HepG2 (cell line): Measurements from ENCODE around the gene RILP. TPM values are rescaled to one million over a fixed set of nuclear protein-coding genes. Genes with fewer than 3 reads are reported as not detected.

Experiments used
- DPF2 ChIP-seq: sonication (generic); formaldehyde crosslinking; IDR thresholded peaks from 2 replicates; pipeline ENCODE4 v1.4.0; 2020; ENCODE audit warnings: mild to moderate bottlenecking, low read depth, missing genetic modification reagents, borderline replicate concordance
- KAT2B ChIP-seq: fragments of 150-350 bp; IDR thresholded peaks from 2 replicates; pipeline ENCODE4 v1.6.1; 2014; ENCODE audit warnings: low read depth, low read length, borderline replicate concordance
- KDM1A ChIP-seq: IDR thresholded peaks from 2 replicates; pipeline ENCODE4 v1.6.1; 2016; ENCODE audit warnings: missing compliant biosample characterization
- KLF6 ChIP-seq: IDR thresholded peaks from 2 replicates; pipeline ENCODE4 v1.8.0; 2016; ENCODE audit warnings: missing biosample characterization, missing genetic modification reagents
- LCORL ChIP-seq, 2 experiments: fragments of 450-650 bp in 1 of 2; sonication (generic) in 1 of 2; formaldehyde crosslinking in 1 of 2; IDR thresholded peaks; 2 replicates each; pipeline versions ENCODE4 v1.5.0 to v1.6.1; 2017 to 2020; ENCODE audit warnings: antibody characterized with exemption in 1 of 2, missing genetic modification reagents in 1 of 2
- NCOA2 ChIP-seq: sonication (generic); formaldehyde crosslinking; IDR thresholded peaks from 2 replicates; pipeline ENCODE4 v1.8.0; 2022; ENCODE audit warnings: inconsistent platforms
- PAF1 ChIP-seq: IDR thresholded peaks from 2 replicates; pipeline ENCODE4 v1.6.1; 2016; ENCODE audit warnings: missing genetic modification reagents, missing compliant biosample characterization
- XRCC5 ChIP-seq: fragments of 200-400 bp; formaldehyde crosslinking; optimal IDR thresholded peaks from 2 replicates; pipeline ENCODE3; 2017; ENCODE audit warnings: mild to moderate bottlenecking, low read length
- ZNF235 ChIP-seq: sonication (generic); formaldehyde crosslinking; IDR thresholded peaks from 2 replicates; pipeline ENCODE4 v1.8.1; 2023; ENCODE audit warnings: mild to moderate bottlenecking, missing genetic modification reagents, borderline replicate concordance
- ZNF253 ChIP-seq: sonication (generic); formaldehyde crosslinking; IDR thresholded peaks from 2 replicates; pipeline ENCODE4 v1.8.0; 2022; ENCODE audit warnings: mild to moderate bottlenecking, missing genetic modification reagents, borderline replicate concordance
- ZNF382 ChIP-seq: sonication (generic); formaldehyde crosslinking; IDR thresholded peaks from 2 replicates; pipeline ENCODE4 v1.5.0; 2020; ENCODE audit warnings: missing genetic modification reagents, mild to moderate bottlenecking, borderline replicate concordance
- ZNF430 ChIP-seq: sonication (generic); formaldehyde crosslinking; IDR thresholded peaks from 2 replicates; pipeline ENCODE4 v1.9.0; 2021; ENCODE audit warnings: mild to moderate bottlenecking, missing genetic modification reagents
- ZNF563 ChIP-seq: sonication (generic); formaldehyde crosslinking; IDR thresholded peaks from 2 replicates; pipeline ENCODE4 v1.8.0; 2022; ENCODE audit warnings: mild to moderate bottlenecking, moderate library complexity, missing genetic modification reagents
- polyA plus RNA-seq, 8 experiments: library from polyadenylated mRNA; depleted of rRNA in 3 of 8; stranded (reverse) in 7 of 8; unstranded in 1 of 8; fragments of >200 nt; fragmentation: Illumina TruSeq in 4 of 8; extraction: Trizol in 4 of 8; gene quantifications; 2 replicates each; pipeline versions ENCODE4 v1.2.1 to v1.2.3, GENCODE V29; 2011 to 2016; ENCODE audit warnings: low read depth in 4 of 8, missing spikeins in 1 of 8, mixed read lengths in 1 of 8; ENCODE audit not compliant: insufficient read depth in 1 of 8
- total RNA-seq, 5 experiments: library from RNA; depleted of rRNA; stranded (reverse); fragments of >200 nt; fragmentation: Illumina TruSeq; extraction: Trizol; gene quantifications; 2 replicates each; pipeline ENCODE4 v1.2.3, GENCODE V29; 2016; ENCODE audit warnings: low read depth in 1 of 5
- TF ChIP-seq, protein P1 (sequence below): sonication (generic); formaldehyde crosslinking; IDR thresholded peaks from 2 replicates; pipeline ENCODE4 v1.4.0; 2020; ENCODE audit warnings: missing genetic modification reagents
- TF ChIP-seq, protein P2 (sequence below): fragments of 450-650 bp; IDR thresholded peaks from 2 replicates; pipeline ENCODE4 v1.6.1; 2016
- TF ChIP-seq, protein P3 (sequence below): sonication (generic); formaldehyde crosslinking; IDR thresholded peaks from 2 replicates; pipeline ENCODE4 v1.5.0; 2020; ENCODE audit warnings: mild to moderate bottlenecking, missing genetic modification reagents, moderate library complexity
- TF ChIP-seq, protein P4 (sequence below): sonication (generic); formaldehyde crosslinking; IDR thresholded peaks from 2 replicates; pipeline ENCODE4 v1.4.0; 2020; ENCODE audit warnings: mild to moderate bottlenecking, missing genetic modification reagents

RILP gene
- total and polyA plus RNA-seq, 2 of the 13 experiments (the other 11 are each of a cell fraction or from before 2014, with no cell fraction given): 6.6 to 8.1 TPM

DNA sequence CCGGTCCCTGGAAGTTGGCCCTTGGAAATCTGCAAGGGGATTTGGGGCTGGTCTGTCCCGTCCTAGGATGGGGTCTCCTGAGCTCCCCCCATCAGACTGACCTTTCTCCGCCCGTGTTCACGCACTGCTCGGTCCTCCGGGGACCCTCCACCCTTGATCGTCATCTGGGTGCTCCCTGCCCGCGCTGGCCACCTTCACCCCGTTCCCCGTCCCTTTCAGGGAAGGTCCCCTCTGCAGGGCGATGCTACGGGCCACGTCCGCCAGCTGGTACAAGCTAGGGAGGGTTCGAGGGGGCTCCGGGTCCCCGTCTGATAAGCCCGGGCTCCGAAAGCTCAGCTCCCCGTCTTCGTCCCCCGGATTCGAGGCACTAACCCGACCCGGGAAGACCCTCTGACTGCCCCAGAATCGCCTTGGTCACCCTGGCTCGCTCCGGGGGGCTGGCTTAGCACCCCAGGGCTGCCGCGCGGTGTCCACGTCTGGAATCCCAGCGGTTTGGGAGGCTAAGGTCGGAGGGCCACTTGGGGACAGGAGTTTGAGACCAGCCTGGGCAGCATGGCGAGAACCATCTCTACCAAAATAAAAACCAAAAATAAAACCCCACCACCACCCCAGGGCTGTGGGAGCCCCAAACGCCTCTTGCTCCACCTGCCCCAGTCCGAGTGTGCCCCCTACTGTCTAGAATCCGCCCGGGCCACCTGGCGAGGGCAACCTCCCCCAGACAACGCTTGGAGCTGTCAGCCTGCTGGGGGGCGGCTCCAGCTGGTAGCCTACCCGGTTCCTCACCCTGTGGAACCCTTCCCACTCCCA is 20.0 kb downstream of the RILP start (continued):
- TF ChIP-seq, protein P1, sequence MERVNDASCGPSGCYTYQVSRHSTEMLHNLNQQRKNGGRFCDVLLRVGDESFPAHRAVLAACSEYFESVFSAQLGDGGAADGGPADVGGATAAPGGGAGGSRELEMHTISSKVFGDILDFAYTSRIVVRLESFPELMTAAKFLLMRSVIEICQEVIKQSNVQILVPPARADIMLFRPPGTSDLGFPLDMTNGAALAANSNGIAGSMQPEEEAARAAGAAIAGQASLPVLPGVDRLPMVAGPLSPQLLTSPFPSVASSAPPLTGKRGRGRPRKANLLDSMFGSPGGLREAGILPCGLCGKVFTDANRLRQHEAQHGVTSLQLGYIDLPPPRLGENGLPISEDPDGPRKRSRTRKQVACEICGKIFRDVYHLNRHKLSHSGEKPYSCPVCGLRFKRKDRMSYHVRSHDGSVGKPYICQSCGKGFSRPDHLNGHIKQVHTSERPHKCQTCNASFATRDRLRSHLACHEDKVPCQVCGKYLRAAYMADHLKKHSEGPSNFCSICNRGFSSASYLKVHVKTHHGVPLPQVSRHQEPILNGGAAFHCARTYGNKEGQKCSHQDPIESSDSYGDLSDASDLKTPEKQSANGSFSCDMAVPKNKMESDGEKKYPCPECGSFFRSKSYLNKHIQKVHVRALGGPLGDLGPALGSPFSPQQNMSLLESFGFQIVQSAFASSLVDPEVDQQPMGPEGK: peak; percentile 59; the same call in 1 of the 2 replicates
- TF ChIP-seq, protein P2, sequence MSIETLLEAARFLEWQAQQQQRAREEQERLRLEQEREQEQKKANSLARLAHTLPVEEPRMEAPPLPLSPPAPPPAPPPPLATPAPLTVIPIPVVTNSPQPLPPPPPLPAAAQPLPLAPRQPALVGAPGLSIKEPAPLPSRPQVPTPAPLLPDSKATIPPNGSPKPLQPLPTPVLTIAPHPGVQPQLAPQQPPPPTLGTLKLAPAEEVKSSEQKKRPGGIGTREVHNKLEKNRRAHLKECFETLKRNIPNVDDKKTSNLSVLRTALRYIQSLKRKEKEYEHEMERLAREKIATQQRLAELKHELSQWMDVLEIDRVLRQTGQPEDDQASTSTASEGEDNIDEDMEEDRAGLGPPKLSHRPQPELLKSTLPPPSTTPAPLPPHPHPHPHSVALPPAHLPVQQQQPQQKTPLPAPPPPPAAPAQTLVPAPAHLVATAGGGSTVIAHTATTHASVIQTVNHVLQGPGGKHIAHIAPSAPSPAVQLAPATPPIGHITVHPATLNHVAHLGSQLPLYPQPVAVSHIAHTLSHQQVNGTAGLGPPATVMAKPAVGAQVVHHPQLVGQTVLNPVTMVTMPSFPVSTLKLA: no peak
- no peak for TF ChIP-seq DPF2
- TF ChIP-seq, protein P3, sequence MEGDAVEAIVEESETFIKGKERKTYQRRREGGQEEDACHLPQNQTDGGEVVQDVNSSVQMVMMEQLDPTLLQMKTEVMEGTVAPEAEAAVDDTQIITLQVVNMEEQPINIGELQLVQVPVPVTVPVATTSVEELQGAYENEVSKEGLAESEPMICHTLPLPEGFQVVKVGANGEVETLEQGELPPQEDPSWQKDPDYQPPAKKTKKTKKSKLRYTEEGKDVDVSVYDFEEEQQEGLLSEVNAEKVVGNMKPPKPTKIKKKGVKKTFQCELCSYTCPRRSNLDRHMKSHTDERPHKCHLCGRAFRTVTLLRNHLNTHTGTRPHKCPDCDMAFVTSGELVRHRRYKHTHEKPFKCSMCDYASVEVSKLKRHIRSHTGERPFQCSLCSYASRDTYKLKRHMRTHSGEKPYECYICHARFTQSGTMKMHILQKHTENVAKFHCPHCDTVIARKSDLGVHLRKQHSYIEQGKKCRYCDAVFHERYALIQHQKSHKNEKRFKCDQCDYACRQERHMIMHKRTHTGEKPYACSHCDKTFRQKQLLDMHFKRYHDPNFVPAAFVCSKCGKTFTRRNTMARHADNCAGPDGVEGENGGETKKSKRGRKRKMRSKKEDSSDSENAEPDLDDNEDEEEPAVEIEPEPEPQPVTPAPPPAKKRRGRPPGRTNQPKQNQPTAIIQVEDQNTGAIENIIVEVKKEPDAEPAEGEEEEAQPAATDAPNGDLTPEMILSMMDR (CRISPR knock-in tag): peak; percentile 91
- no peak for TF ChIP-seq LCORL (IDR thresholded peaks at IDR 0.05)
- TF ChIP-seq LCORL (CRISPR knock-in tag; IDR thresholded peaks at IDR 0.05): peak; percentile 57; the same call in 1 of the 2 replicates
- no peak for TF ChIP-seq NCOA2 (CRISPR knock-in tag)
- TF ChIP-seq ZNF382 (CRISPR knock-in tag): no peak
- TF ChIP-seq, protein P4, sequence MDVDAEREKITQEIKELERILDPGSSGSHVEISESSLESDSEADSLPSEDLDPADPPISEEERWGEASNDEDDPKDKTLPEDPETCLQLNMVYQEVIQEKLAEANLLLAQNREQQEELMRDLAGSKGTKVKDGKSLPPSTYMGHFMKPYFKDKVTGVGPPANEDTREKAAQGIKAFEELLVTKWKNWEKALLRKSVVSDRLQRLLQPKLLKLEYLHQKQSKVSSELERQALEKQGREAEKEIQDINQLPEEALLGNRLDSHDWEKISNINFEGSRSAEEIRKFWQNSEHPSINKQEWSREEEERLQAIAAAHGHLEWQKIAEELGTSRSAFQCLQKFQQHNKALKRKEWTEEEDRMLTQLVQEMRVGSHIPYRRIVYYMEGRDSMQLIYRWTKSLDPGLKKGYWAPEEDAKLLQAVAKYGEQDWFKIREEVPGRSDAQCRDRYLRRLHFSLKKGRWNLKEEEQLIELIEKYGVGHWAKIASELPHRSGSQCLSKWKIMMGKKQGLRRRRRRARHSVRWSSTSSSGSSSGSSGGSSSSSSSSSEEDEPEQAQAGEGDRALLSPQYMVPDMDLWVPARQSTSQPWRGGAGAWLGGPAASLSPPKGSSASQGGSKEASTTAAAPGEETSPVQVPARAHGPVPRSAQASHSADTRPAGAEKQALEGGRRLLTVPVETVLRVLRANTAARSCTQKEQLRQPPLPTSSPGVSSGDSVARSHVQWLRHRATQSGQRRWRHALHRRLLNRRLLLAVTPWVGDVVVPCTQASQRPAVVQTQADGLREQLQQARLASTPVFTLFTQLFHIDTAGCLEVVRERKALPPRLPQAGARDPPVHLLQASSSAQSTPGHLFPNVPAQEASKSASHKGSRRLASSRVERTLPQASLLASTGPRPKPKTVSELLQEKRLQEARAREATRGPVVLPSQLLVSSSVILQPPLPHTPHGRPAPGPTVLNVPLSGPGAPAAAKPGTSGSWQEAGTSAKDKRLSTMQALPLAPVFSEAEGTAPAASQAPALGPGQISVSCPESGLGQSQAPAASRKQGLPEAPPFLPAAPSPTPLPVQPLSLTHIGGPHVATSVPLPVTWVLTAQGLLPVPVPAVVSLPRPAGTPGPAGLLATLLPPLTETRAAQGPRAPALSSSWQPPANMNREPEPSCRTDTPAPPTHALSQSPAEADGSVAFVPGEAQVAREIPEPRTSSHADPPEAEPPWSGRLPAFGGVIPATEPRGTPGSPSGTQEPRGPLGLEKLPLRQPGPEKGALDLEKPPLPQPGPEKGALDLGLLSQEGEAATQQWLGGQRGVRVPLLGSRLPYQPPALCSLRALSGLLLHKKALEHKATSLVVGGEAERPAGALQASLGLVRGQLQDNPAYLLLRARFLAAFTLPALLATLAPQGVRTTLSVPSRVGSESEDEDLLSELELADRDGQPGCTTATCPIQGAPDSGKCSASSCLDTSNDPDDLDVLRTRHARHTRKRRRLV (CRISPR knock-in tag): 0 out of 2 replicates have a peak, but pooled peaks have one; percentile 42
- no peak for TF ChIP-seq KAT2B
- no peak for TF ChIP-seq KLF6 (CRISPR knock-in tag)
- 0 out of 2 replicates have a peak, but pooled peaks have one; percentile 32 for TF ChIP-seq ZNF253 (CRISPR knock-in tag)
- no peak for TF ChIP-seq PAF1 (CRISPR knock-in tag)
- TF ChIP-seq ZNF235 (CRISPR knock-in tag): no peak
- TF ChIP-seq ZNF430: peak; percentile 43; the same call in 1 of the 2 replicates
- TF ChIP-seq ZNF563 (CRISPR knock-in tag): no peak
- TF ChIP-seq KDM1A (CRISPR knock-in tag): no peak
- peak; percentile 51 for TF ChIP-seq XRCC5
